ENCODE measurements around the gene OVOL1.
"Not testable (repeated sequence)": the region's sequence is repeated elsewhere in the genome, so short reads cannot be mapped to it uniquely, and the experiment has no call there.

OVOL1 gene

DNA sequence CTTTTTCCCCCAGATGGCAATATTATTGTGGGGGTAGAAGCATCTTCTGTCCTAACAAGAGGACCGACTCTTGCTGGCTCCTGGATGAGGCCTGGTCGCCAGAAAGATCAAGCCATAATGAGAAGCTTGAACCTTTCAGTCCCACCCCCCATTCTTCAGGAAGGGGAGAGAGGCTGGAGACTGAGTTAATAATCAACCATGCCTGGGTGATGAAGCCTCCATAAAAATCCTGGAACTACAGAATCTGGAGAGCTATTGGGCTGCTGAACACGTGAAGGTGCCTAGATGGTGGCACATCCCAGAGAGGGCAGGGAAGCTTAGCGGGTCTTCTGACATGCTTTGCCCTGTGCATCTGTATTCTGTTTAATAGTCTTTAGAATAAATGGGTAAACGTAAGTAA, 22.4 kb upstream of the OVOL1 start:
- Histone ChIP-seq H3K9me3 (ENCODE audit: low read depth, low read length) (no peaks in the 10 kb centered on the region), H3K36me3 (ENCODE audit: insufficient read depth, low read length) (no peaks in the 10 kb centered on the region), H3K4me3 (no peak overlapping the region), H3K9ac (ENCODE audit: insufficient read length) (no peak overlapping the region), H3K27ac (no peak overlapping the region)
- no peak for TF ChIP-seq FOXP2 (optimal IDR thresholded peaks at IDR 0.05; ENCODE audit: control extremely low read depth, extremely low read length, insufficient read depth)
- TF ChIP-seq POLR2AphosphoS5 (IDR thresholded peaks at IDR 0.05; ENCODE audit: borderline replicate concordance, low read depth, low read length) = no peak
- TF ChIP-seq EZH2 (IDR thresholded peaks at IDR 0.05) = no peak
- no peak for DNase-seq (ENCODE audit: low read depth, low spot score)

DNA sequence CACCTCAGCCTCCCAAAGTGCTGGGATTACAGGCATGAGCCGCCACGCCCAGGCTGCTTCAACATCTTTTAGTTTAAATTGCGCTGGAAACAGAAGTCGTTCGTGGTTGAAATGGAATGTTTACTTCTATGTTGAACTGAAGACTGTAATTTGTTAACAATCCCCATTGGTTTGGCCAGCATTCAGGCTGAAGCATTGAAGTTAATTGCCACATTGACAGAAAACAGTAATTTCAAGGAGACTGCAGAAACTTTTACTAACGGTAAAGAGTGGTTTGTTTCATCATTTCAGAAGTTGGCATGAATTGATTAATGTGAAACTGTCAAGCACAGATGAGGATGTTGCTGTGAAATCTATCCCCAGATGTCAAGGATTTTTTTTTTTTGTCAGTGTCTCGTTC, 20.3 kb upstream of the OVOL1 start:
- no peak for DNase-seq (ENCODE audit: low read depth, low spot score)
- Histone ChIP-seq H3K9ac (ENCODE audit: insufficient read length) (no peak overlapping the region), H3K9me3 (ENCODE audit: low read depth, low read length) (no peaks in the 10 kb centered on the region), H3K36me3 (ENCODE audit: insufficient read depth, low read length) (no peaks in the 10 kb centered on the region), H3K27ac (no peak overlapping the region), H3K4me3 (no peak overlapping the region)
- TF ChIP-seq POLR2AphosphoS5 (IDR thresholded peaks at IDR 0.05; ENCODE audit: borderline replicate concordance, low read depth, low read length) (no peak), EZH2 (IDR thresholded peaks at IDR 0.05) (no peak), FOXP2 (optimal IDR thresholded peaks at IDR 0.05; ENCODE audit: control extremely low read depth, extremely low read length, insufficient read depth) (no peak)

DNA sequence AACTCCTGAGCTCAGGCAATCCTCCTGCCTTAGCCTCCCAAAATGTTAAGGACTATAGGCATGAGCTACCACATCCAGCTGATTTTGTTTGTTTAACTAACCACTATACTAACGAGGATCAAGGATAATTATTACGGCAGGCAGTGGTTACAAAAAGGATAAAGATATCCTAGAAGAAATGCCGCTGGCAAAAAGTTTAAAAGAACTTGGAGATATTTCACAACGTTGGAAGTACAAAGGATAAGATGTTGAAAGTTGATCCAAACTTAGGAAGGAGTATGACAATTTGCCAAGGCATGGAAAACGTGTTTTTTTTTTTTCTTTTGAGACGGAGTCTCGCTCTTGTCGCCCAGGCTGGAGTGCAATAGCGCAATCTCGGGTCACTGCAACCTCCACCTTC, 19.5 kb upstream of the OVOL1 start:
- no peak overlapping the region for H3K4me3 ChIP-seq
- H3K27ac ChIP-seq = no peak overlapping the region
- no peak for DNase-seq (ENCODE audit: low read depth, low spot score)
- no peaks in the 10 kb centered on the region for H3K36me3 ChIP-seq (ENCODE audit: insufficient read depth, low read length)
- no peak overlapping the region for H3K9ac ChIP-seq (ENCODE audit: insufficient read length)
- no peaks in the 10 kb centered on the region for H3K9me3 ChIP-seq (ENCODE audit: low read depth, low read length)
- no peak for TF ChIP-seq FOXP2 (optimal IDR thresholded peaks at IDR 0.05; ENCODE audit: control extremely low read depth, extremely low read length, insufficient read depth)
- TF ChIP-seq POLR2AphosphoS5 (IDR thresholded peaks at IDR 0.05; ENCODE audit: borderline replicate concordance, low read depth, low read length) = no peak
- no peak for TF ChIP-seq EZH2 (IDR thresholded peaks at IDR 0.05)

DNA sequence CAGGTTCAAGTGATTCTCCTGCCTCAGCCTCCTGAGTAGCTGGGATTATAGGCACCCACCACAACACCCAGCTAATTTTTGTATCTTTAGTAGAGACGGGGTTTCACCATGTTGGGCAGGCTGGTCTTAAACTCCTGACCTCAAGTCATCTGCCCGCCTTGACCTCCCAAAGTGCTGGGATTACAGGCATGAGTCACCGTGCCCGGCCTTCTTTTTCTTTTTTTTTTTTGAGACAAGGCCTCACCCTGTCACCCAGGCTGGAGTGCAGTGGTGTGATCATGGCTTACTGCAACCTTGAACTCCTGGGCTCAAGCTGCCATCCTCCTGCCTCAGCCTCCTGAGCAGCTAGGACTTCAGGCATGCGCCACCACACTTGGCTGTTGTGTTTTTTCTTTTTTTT, 19.1 kb upstream of the OVOL1 start:
- not testable (repeated sequence) for H3K36me3 ChIP-seq (ENCODE audit: insufficient read depth, low read length); H3K9ac ChIP-seq (ENCODE audit: insufficient read length); H3K9me3 ChIP-seq (ENCODE audit: low read depth, low read length); H3K27ac ChIP-seq; DNase-seq (ENCODE audit: low read depth, low spot score); H3K4me3 ChIP-seq

DNA sequence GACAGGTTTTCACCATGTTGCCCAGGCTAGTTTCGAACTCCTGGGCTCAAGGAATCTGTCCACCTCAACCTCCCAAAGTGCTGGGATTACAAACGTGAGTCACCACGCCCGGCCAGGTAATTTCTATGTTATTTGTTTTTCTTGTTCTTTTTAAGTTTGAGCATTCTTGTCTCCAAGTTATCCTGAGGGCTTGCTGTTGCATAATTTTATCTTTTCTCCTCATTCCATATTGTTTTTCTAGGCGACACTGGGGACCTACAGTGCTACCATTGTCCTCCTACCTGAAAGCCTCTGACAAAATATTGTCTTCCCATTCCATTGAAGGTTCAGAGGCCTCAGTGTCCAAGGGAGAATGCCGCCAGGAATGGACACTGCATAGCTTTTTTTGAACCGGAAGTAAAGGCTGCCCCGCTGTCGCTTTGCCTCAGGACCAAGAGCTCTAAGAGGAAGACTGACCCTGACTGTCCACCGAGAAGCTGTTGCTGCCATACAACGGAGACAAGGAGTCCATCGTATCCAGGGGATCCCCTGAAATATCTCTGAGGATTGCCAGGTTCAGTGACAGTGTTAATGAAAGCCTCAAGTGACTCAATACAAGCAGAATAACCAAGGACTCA, 15.8 kb upstream of the OVOL1 start:
- no peak for TF ChIP-seq EZH2 (IDR thresholded peaks at IDR 0.05)
- no peak for TF ChIP-seq FOXP2 (optimal IDR thresholded peaks at IDR 0.05; ENCODE audit: control extremely low read depth, extremely low read length, insufficient read depth)
- no peak for TF ChIP-seq POLR2AphosphoS5 (IDR thresholded peaks at IDR 0.05; ENCODE audit: borderline replicate concordance, low read depth, low read length)
- no peak for DNase-seq (ENCODE audit: low read depth, low spot score)
- no peak overlapping the region for H3K27ac ChIP-seq

DNA sequence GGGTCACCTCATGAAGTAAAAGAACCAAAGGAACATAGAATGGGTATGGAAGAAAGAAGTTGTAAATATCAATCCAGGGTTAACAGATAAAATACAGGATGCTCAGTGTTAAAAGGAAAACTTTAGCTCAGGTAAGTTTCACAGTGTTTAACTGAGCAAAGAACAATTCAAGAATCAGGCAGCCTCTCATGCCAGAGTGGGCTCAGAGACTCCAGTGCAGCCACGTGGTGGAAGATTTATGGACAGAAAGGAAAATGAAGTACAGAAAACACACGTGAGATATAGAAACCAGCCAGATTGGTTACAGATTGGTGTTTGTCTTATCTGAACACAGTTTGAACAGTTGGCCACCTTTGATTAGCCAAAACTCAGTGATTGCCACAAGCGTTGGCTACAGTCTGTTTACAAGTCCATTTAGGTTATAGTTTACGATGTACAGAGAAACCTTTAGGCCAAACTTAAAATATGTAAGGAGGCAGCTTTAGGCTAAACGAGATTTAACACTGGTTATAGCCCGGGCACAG, 15.2 kb upstream of the OVOL1 start:
- Histone ChIP-seq H3K9me3 (ENCODE audit: low read depth, low read length) (no peaks in the 10 kb centered on the region), H3K9ac (ENCODE audit: insufficient read length) (no peak overlapping the region), H3K4me3 (no peak overlapping the region), H3K27ac (no peak overlapping the region), H3K36me3 (ENCODE audit: insufficient read depth, low read length) (0 out of 2 replicates have a peak, but pooled peaks cover 2% of the 10 kb centered on the region)
- TF ChIP-seq POLR2AphosphoS5 (IDR thresholded peaks at IDR 0.05; ENCODE audit: borderline replicate concordance, low read depth, low read length) (no peak), EZH2 (IDR thresholded peaks at IDR 0.05) (no peak), FOXP2 (optimal IDR thresholded peaks at IDR 0.05; ENCODE audit: control extremely low read depth, extremely low read length, insufficient read depth) (no peak)
- DNase-seq (ENCODE audit: low read depth, low spot score) = no peak

More for the DNA sequence above, 15.8 kb upstream of the OVOL1 start:
- no peaks in the 10 kb centered on the region for H3K9me3 ChIP-seq (ENCODE audit: low read depth, low read length)
- H3K9ac ChIP-seq (ENCODE audit: insufficient read length) = no peak overlapping the region
- no peaks in the 10 kb centered on the region for H3K36me3 ChIP-seq (ENCODE audit: insufficient read depth, low read length)
- no peak overlapping the region for H3K4me3 ChIP-seq

DNA sequence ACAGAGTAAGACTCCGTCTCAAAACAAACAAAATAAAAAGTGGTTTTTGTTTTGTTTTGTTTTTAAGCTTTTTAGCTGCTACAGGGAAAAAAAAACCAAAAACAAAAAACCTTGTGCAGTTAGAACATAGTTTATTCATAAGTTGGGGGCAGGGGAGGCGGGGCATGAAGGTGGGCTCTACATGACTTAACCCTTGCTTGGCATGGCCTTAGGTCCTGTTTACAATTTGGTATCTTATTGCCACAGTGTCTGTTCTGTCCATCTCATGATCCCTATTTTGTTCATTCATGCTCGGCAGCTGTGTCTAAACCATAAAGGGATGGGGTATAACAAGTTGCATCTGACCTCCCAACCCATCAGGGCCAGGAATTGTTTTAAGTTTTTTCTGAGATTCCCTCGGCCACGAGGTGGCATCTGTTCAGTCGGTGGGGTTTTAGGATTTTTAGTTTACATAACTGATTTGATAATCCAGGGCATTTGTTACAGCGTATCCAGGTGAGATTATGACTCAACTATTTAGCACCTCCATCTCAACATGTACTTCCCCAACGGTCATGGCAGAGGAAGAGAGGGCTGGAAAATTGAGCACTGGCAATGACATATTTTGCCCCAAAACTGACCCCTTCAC, 13.0 kb upstream of the OVOL1 start:
- no peak for DNase-seq (ENCODE audit: low read depth, low spot score)

DNA sequence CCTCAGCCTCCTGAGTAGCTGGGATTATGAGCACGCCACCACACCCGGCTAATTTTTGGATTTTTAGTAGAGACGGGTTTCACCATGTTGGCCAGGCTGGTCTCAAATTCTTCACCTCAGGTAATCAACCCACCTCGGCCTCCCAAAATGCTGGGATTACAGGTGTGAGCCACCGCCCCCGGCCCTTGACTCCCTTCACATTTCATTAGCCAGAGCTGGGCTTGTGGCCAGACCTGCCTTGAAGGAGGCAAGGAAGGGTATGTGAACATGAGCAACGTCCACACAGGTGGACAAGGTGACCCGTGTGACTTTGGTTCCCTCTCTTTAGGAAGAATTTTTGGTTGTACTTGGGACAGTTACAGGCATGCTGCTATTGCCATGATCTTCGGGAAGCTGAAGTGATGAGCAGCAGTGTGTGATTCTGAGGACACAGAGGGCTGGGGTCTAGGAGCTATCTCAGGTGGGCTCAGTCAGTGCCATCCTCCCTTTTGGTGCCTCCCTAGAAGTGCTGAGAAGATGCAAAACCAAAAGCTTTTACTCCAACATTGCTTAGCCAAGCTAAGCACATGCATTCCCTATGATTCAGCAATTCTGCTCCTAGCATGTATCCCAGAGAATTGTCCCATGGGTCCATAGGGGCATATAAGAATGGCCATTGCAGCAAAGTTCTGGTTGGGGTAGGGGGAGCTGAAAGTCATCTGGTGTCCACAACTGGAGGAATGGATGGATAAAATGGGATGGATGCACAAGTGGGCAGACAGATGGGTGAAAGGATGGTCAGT, 12.1 kb upstream of the OVOL1 start:
- TF ChIP-seq FOXP2 (optimal IDR thresholded peaks at IDR 0.05; ENCODE audit: control extremely low read depth, extremely low read length, insufficient read depth) (no peak), EZH2 (IDR thresholded peaks at IDR 0.05) (no peak), POLR2AphosphoS5 (IDR thresholded peaks at IDR 0.05; ENCODE audit: borderline replicate concordance, low read depth, low read length) (no peak)
- Histone ChIP-seq H3K4me3 (no peak overlapping the region), H3K9ac (ENCODE audit: insufficient read length) (no peak overlapping the region), H3K36me3 (ENCODE audit: insufficient read depth, low read length) (peaks cover 27% of the 10 kb centered on the region; the same call in 1 of the 2 replicates), H3K27ac (no peak overlapping the region), H3K9me3 (ENCODE audit: low read depth, low read length) (no peaks in the 10 kb centered on the region)
- DNase-seq (ENCODE audit: low read depth, low spot score) = no peak

More for the DNA sequence above, 13.0 kb upstream of the OVOL1 start:
- TF ChIP-seq POLR2AphosphoS5 (IDR thresholded peaks at IDR 0.05; ENCODE audit: borderline replicate concordance, low read depth, low read length) (no peak), FOXP2 (optimal IDR thresholded peaks at IDR 0.05; ENCODE audit: control extremely low read depth, extremely low read length, insufficient read depth) (no peak), EZH2 (IDR thresholded peaks at IDR 0.05) (no peak)
- Histone ChIP-seq H3K36me3 (ENCODE audit: insufficient read depth, low read length) (peaks cover 22% of the 10 kb centered on the region; the same call in 1 of the 2 replicates), H3K4me3 (no peak overlapping the region), H3K9me3 (ENCODE audit: low read depth, low read length) (no peaks in the 10 kb centered on the region), H3K27ac (no peak overlapping the region), H3K9ac (ENCODE audit: insufficient read length) (no peak overlapping the region)

Data from SK-N-MC (cell line).